Osteoblast (primary cell): Measurements from ENCODE around the gene PNMA6F. TPM values are rescaled to one million over a fixed set of nuclear protein-coding genes. Genes with fewer than 3 reads are reported as not detected.
"Not testable (repeated sequence)": the region's sequence is repeated elsewhere in the genome, so short reads cannot be mapped to it uniquely, and the experiment has no call there.

Source experiments
- DNase-seq: peaks from one replicate; pipeline ENCODE4 v3.0.0; 2011; ENCODE audit warnings: low spot score, mixed read lengths; ENCODE audit not compliant: insufficient read length; ENCODE audit errors: missing footprints
- H2AFZ ChIP-seq: 2 replicates; pipeline ENCODE4 v1.6.0; 2011; ENCODE audit warnings: mild to moderate bottlenecking, low read length
- H3K27ac ChIP-seq: 2 replicates; pipeline ENCODE4 v1.5.1; 2011; ENCODE audit warnings: mild to moderate bottlenecking, low read depth, low read length, moderate library complexity
- H3K27me3 ChIP-seq: 2 replicates; pipeline ENCODE4 v1.6.0; 2012; ENCODE audit warnings: mild to moderate bottlenecking, control low read depth, inconsistent platforms, low read length, moderate library complexity; ENCODE audit not compliant: insufficient read depth
- H3K36me3 ChIP-seq: 2 replicates; pipeline ENCODE4 v1.5.1; 2011; ENCODE audit warnings: mild to moderate bottlenecking, low read length, control low read depth, moderate library complexity; ENCODE audit not compliant: insufficient read depth
- H3K4me1 ChIP-seq: 2 replicates; pipeline ENCODE4 v1.5.1; 2011; ENCODE audit warnings: mild to moderate bottlenecking, low read length, control low read depth, moderate library complexity; ENCODE audit not compliant: insufficient read depth
- H3K4me2 ChIP-seq: 2 replicates; pipeline ENCODE4 v1.6.0; 2011; ENCODE audit warnings: mild to moderate bottlenecking, low read length; ENCODE audit not compliant: insufficient read depth
- H3K4me3 ChIP-seq: fragments of 200-600 bp; sonication (generic); 3 replicates; pipeline ENCODE4 v1.5.1; 2012; ENCODE audit warnings: mild to moderate bottlenecking, low read length, inconsistent platforms; ENCODE audit not compliant: insufficient read depth
- H3K79me2 ChIP-seq: 2 replicates; pipeline ENCODE4 v1.6.0; 2012; ENCODE audit warnings: mild to moderate bottlenecking, low read length, control low read depth, inconsistent platforms; ENCODE audit not compliant: insufficient read depth
- H3K9me3 ChIP-seq: 2 replicates; pipeline ENCODE4 v1.5.1; 2011; ENCODE audit warnings: low read depth, low read length, control low read depth
- H4K20me1 ChIP-seq: 2 replicates; pipeline ENCODE4 v1.6.0; 2012; ENCODE audit warnings: mild to moderate bottlenecking, low read length, control low read depth; ENCODE audit not compliant: insufficient read depth
- CTCF ChIP-seq: IDR thresholded peaks from 2 replicates; pipeline ENCODE4 v1.5.1; 2011; ENCODE audit warnings: mild to moderate bottlenecking, low read depth, low read length, moderate library complexity; ENCODE audit errors: extremely low read depth
- total RNA-seq: library from RNA; depleted of rRNA; stranded (reverse); fragments of >200 nt; gene quantifications from 2 replicates; pipeline ENCODE4 v1.2.3, GENCODE V29; 2012

The PNMA6F gene
- total RNA-seq, 1 donor, result not detected

DNA sequence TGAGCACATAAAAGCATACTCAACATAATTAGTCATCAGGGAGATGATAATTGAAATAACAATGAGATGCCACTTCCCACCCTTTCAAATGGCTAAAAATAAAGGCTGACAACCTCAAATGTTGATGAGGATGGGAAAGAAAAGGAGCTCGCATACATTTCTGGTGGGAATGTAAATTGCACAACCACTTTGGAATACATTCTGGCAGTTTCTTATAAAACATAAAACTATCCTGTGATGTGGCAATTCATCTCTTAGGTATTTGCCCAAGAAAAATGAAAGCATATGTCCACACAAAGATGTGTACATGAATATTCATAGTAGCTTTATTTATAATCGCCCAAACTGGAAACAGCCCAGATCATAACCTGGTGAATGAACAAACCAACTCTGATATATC, 11.7 kb upstream of the PNMA6F start:
- peaks cover 37% of the 10 kb centered on the region for H3K79me2 ChIP-seq
- DNase-seq, result no peak
- H3K27ac ChIP-seq, result peak overlapping the region; percentile 82
- no peaks in the 10 kb centered on the region for H3K9me3 ChIP-seq
- peak overlapping the region; percentile 78 for H2AFZ ChIP-seq
- H4K20me1 ChIP-seq, result peaks cover 11% of the 10 kb centered on the region
- no peak for TF ChIP-seq CTCF
- peaks cover 7% of the 10 kb centered on the region for H3K4me1 ChIP-seq
- H3K36me3 ChIP-seq, result peaks cover 6% of the 10 kb centered on the region
- peak overlapping the region; percentile 70 for H3K4me3 ChIP-seq
- H3K4me2 ChIP-seq, result peak overlapping the region; percentile 96
- no peaks in the 10 kb centered on the region for H3K27me3 ChIP-seq

GRCh38 chrX:153327561-153327960, 6.0 kb upstream of the PNMA6F start:
- no peak overlapping the region for H2AFZ ChIP-seq
- no peak overlapping the region for H3K4me2 ChIP-seq
- H3K79me2 ChIP-seq, result no peaks in the 10 kb centered on the region
- no peak for TF ChIP-seq CTCF
- no peak for DNase-seq
- peaks cover 5% of the 10 kb centered on the region for H3K27me3 ChIP-seq
- H4K20me1 ChIP-seq, result no peaks in the 10 kb centered on the region
- H3K9me3 ChIP-seq, result no peaks in the 10 kb centered on the region
- no peak overlapping the region for H3K27ac ChIP-seq
- H3K36me3 ChIP-seq, result no peaks in the 10 kb centered on the region
- no peaks in the 10 kb centered on the region for H3K4me1 ChIP-seq
- no peak overlapping the region for H3K4me3 ChIP-seq

GRCh38 chrX:153320555-153321184, 897 bp downstream of the PNMA6F start:
- Histone ChIP-seq H3K4me3 (no peak overlapping the region), H3K9me3 (no peaks in the 10 kb centered on the region), H3K79me2 (no peaks in the 10 kb centered on the region), H3K27ac (no peak overlapping the region), H4K20me1 (no peaks in the 10 kb centered on the region), H3K27me3 (peaks cover 13% of the 10 kb centered on the region), H3K36me3 (no peaks in the 10 kb centered on the region), H3K4me2 (no peak overlapping the region), H3K4me1 (no peaks in the 10 kb centered on the region), H2AFZ (no peak overlapping the region)
- DNase-seq, result peak; percentile 60
- no peak for TF ChIP-seq CTCF

DNA sequence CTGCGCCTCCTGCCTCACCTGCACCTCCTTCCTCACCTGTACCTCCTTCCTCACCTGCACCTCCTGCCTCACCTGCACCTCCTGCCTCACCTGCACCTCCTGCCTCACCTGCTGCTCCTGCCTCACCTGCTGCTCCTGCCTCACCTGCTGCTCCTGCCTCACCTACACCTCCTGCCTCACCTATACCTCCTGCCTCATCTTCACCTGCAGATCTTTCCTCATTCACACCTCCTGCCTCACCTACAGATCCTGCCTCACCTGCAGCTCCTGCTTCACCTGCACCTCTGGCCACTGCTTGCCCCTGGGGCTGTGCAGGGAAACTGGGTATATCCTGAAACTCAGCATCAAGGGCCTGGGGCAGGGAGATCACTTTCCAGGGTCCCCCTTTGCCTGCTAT, 1.5 kb downstream of the PNMA6F start:
- DNase-seq, H3K27ac ChIP-seq, H3K79me2 ChIP-seq, H4K20me1 ChIP-seq, H3K4me2 ChIP-seq, H3K36me3 ChIP-seq, H2AFZ ChIP-seq, H3K4me3 ChIP-seq, H3K4me1 ChIP-seq, H3K9me3 ChIP-seq: not testable (repeated sequence)
- H3K27me3 ChIP-seq, result peaks cover 13% of the 10 kb centered on the region
